ENCODE measurements around the gene COPB1.

DNA sequence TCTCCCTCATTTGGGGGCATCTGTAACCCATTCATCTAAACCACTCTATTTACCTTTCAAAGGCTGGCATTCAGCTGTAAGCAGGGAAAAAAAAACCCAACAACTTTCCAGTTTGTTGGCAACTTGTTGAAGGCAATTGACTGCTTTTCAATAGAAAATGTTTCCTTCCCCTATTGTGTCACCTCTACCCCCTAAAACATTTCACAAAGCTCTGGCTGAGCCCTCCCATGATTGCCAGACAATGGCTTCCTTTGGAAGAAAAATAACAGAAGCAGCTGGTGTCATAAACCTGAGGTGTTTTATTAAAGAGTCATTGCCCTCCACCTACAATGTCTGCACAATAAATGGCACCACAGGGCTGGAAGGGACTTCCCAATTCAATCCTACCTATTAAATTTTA is 42.7 kb upstream of the COPB1 start:
- TF ChIP-seq POU6F1 (CRISPR knock-in tag; IDR thresholded peaks at IDR 0.05; ENCODE audit: borderline replicate concordance, low read depth) (no peak), BACH2 (CRISPR knock-in tag; IDR thresholded peaks at IDR 0.05; ENCODE audit: borderline replicate concordance) (no peak), ZFP30 (CRISPR knock-in tag; IDR thresholded peaks at IDR 0.05) (no peak)

All from SK-N-SH treated with all-trans-retinoic acid at 6 μM for 48 hours (cell line).